ENCODE data around the gene POLH. TPM values are rescaled to one million over a fixed set of nuclear protein-coding genes. Genes with fewer than 3 reads are reported as not detected.

The POLH gene
- total and polyA plus RNA-seq, 10 of the 15 experiments (the other 5 are each of a cell fraction or from before 2014, with no cell fraction given): 5.5 to 33.6 (median 18.6) TPM

DNA sequence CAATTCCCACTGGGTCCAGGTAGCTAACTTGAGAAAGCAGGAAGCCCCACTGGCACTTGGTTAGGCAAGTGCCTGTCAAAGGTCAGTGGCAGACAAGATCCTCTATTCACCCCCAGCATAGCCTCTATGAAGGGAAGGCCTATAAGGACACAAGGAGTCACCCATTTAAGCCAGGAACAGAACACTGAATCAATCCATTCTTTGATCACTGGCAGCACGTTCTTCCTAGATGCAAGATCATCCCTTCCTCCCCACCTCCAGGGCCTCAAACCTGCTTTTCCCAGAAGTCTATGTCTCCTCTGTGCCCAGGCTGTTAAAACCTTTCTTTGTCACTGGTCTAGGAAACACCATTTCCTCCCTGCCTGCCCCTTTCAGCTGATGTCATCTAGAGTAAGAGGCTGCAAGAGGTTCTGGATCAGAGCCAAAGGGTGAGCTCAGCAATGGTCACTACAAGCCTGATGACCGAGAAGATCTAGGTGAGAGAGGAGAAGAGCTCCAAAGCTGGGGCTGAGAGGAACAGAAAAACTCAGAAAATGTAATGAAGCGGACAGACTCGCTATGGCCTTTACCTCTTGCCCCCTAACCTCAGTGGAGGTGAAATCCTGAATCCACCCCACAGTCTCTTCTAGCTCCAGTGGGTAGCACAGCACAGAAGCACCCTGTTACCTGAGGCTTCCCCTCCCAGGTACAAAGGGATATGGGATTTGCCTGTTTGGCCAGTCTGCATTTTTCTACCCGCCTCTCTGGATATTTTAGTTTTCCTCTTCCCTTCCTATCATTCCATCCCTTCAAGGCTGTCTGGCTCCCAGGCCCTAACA, 51.2 kb downstream of the POLH start:
- H3K79me2 ChIP-seq (ENCODE audit: control insufficient read depth, insufficient read depth, low read length): peaks cover 22% of the 10 kb centered on the region
- BruUV-seq (replicated peaks): no TSS peak
- H3K36me3 ChIP-seq (ENCODE audit: control insufficient read depth in 2 of 2, insufficient read depth in 2 of 2, low read length in 1 of 2): peaks cover 12 to 36% of the 10 kb centered on the region in 2 experiments
- in situ Hi-C loops (cut with MboI) (no loop called here), intact Hi-C loops (cut with micrococcal nuclease; ENCODE audit: unreplicated experiment) (no loop called here)
- ChIA-PET RAD21 (ENCODE audit: unreplicated experiment) (interaction anchor here (1.0 kb wide), 2 partner anchors 18 kb away, joined by 3 read pairs; no protein-coding TSS in a partner anchor), CTCF (interaction anchor here (0.5 to 0.9 kb wide), 3 partner anchors 17 to 451 kb away, joined by 3 to 4 read pairs (median 4); no protein-coding TSS in a partner anchor), SMC1A (ENCODE audit: uncharacterized antibody, unreplicated experiment) (interaction anchor here (0.6 to 1.1 kb wide), 4 partner anchors 9 to 120 kb away, joined by 3 to 7 read pairs (median 4); partner anchors contain the start of gene MAD2L1BP), POLR2A (interaction anchor here (0.5 to 1.3 kb wide), 6 partner anchors 10 to 619 kb away, joined by 3 to 8 read pairs (median 3); partner anchors contain the start of gene XPO5)
- no peaks in the 10 kb centered on the region for H4K20me1 ChIP-seq (ENCODE audit: control insufficient read depth, insufficient read depth)
- peak overlapping the region; percentile 30 for H3K9ac ChIP-seq (ENCODE audit: control insufficient read depth, insufficient read depth, low read length)
- H2AFZ ChIP-seq (ENCODE audit: control insufficient read depth, low read depth, low read length): no peak overlapping the region
- H3K4me3 ChIP-seq: peak overlapping the region; percentile 75
- DNase-seq (ENCODE audit: low read depth, low spot score) (peak; percentile 23), ATAC-seq (peak; percentile 5; the same call in 2 of the 3 replicates), FAIRE-seq (no peak)
- no peaks in the 10 kb centered on the region for H3K27me3 ChIP-seq (replicated peaks in 1 of 2; ENCODE audit: control insufficient read depth in 2 of 2, insufficient read depth in 2 of 2, low read length in 1 of 2)
- peaks cover 20% of the 10 kb centered on the region for H3K4me1 ChIP-seq (ENCODE audit: control insufficient read depth, insufficient read depth, low read length)
- 89% methylated on average over 5 of the region's 5 CpGs for WGBS (ENCODE audit: insufficient coverage, insufficient replicate concordance, low lambda C conversion rate, missing lambda C conversion rate)
- peak overlapping the region; percentile 78 for H3K4me2 ChIP-seq (ENCODE audit: control insufficient read depth, insufficient read depth)
- H3K27ac ChIP-seq (ENCODE audit: control insufficient read depth, insufficient read depth): peak overlapping the region; percentile 27
- no peaks in the 10 kb centered on the region for H3K9me3 ChIP-seq (replicated peaks; ENCODE audit: control insufficient read depth, insufficient read depth, low read length)
- TF ChIP-seq SMAD1 (IDR thresholded peaks at IDR 0.05; ENCODE audit: low read depth, partially characterized antibody) (peak; percentile 60), CREB1 (IDR thresholded peaks at IDR 0.05; ENCODE audit: low read depth) (peak; percentile 71; the same call in 1 of the 2 replicates), ESRRA (IDR thresholded peaks at IDR 0.05; ENCODE audit: low read length) (no peak), TARDBP (IDR thresholded peaks at IDR 0.05; ENCODE audit: borderline replicate concordance) (no peak), ATF7 (IDR thresholded peaks at IDR 0.05; ENCODE audit: low read depth) (peak; percentile 80), RUNX3 (IDR thresholded peaks at IDR 0.05; ENCODE audit: low read length) (0 out of 2 replicates have a peak, but pooled peaks have one; percentile 12), HDAC6 (IDR thresholded peaks at IDR 0.05; ENCODE audit: unreplicated experiment) (no peak), SMARCA5 (IDR thresholded peaks at IDR 0.05) (no peak), CEBPB (IDR thresholded peaks at IDR 0.05; ENCODE audit: borderline replicate concordance in 1 of 2, low read depth in 2 of 2, low read length in 2 of 2) (no peak), IKZF2 (IDR thresholded peaks at IDR 0.05) (no peak), ZBTB11 (CRISPR knock-in tag; IDR thresholded peaks at IDR 0.05) (0 out of 2 replicates have a peak, but pooled peaks have one; percentile 2), EED (IDR thresholded peaks at IDR 0.05; ENCODE audit: low read depth) (no peak)
- TF ChIP-seq, protein P1, sequence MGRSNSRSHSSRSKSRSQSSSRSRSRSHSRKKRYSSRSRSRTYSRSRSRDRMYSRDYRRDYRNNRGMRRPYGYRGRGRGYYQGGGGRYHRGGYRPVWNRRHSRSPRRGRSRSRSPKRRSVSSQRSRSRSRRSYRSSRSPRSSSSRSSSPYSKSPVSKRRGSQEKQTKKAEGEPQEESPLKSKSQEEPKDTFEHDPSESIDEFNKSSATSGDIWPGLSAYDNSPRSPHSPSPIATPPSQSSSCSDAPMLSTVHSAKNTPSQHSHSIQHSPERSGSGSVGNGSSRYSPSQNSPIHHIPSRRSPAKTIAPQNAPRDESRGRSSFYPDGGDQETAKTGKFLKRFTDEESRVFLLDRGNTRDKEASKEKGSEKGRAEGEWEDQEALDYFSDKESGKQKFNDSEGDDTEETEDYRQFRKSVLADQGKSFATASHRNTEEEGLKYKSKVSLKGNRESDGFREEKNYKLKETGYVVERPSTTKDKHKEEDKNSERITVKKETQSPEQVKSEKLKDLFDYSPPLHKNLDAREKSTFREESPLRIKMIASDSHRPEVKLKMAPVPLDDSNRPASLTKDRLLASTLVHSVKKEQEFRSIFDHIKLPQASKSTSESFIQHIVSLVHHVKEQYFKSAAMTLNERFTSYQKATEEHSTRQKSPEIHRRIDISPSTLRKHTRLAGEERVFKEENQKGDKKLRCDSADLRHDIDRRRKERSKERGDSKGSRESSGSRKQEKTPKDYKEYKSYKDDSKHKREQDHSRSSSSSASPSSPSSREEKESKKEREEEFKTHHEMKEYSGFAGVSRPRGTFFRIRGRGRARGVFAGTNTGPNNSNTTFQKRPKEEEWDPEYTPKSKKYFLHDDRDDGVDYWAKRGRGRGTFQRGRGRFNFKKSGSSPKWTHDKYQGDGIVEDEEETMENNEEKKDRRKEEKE (IDR thresholded peaks at IDR 0.05): no peak
- TF ChIP-seq, protein P2, sequence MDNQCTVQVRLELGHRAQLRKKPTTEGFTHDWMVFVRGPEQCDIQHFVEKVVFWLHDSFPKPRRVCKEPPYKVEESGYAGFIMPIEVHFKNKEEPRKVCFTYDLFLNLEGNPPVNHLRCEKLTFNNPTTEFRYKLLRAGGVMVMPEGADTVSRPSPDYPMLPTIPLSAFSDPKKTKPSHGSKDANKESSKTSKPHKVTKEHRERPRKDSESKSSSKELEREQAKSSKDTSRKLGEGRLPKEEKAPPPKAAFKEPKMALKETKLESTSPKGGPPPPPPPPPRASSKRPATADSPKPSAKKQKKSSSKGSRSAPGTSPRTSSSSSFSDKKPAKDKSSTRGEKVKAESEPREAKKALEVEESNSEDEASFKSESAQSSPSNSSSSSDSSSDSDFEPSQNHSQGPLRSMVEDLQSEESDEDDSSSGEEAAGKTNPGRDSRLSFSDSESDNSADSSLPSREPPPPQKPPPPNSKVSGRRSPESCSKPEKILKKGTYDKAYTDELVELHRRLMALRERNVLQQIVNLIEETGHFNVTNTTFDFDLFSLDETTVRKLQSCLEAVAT (IDR thresholded peaks at IDR 0.05): 0 out of 2 replicates have a peak, but pooled peaks have one; percentile 13
